Erythroblast (primary cell): ENCODE results near the gene NKD2.

ENCODE experiments used
- DNase-seq, 2 experiments: peaks; one replicate each; lab custom pipeline; 2025; lab: John Stamatoyannopoulos, UW
- GATA1 ChIP-seq: IDR thresholded peaks from 2 replicates; pipeline ENCODE4 v1.6.1; 2011; ENCODE audit warnings: low read depth, mild to moderate bottlenecking, control low read depth, low read length, moderate library complexity
- POLR2A ChIP-seq: IDR thresholded peaks from 2 replicates; pipeline ENCODE4 v1.6.1; 2011; ENCODE audit warnings: mild to moderate bottlenecking, low read length

Gene NKD2

GRCh38 chr5:1029282-1029944, 20.8 kb downstream of the NKD2 start:
- TF ChIP-seq POLR2A (no peak), GATA1 (no peak)
- no peak for DNase-seq

- no peak for DNase-seq
- TF ChIP-seq GATA1: no peak
- TF ChIP-seq POLR2A: no peak
Measured at GRCh38 chr5:1029945-1030625, 21.5 kb downstream of the NKD2 start.

GRCh38 chr5:1030801-1031271, 22.2 kb downstream of the NKD2 start:
- no peak for DNase-seq
- no peak for TF ChIP-seq POLR2A
- TF ChIP-seq GATA1: no peak

- TF ChIP-seq GATA1: no peak
- no peak for TF ChIP-seq POLR2A
Measured at GRCh38 chr5:1031306-1031959, 22.8 kb downstream of the NKD2 start.

GRCh38 chr5:1032011-1032410, 23.4 kb downstream of the NKD2 start:
- TF ChIP-seq POLR2A (no peak), GATA1 (no peak)
- DNase-seq: no peak

More at GRCh38 chr5:1031306-1031959, 22.8 kb downstream of the NKD2 start:
- no peak for DNase-seq

- no peak for TF ChIP-seq GATA1
- TF ChIP-seq POLR2A: no peak
- DNase-seq: no peak
Measured at GRCh38 chr5:1032551-1033027, 24.0 kb downstream of the NKD2 start.

- no peak for TF ChIP-seq POLR2A
- no peak for TF ChIP-seq GATA1
- no peak for DNase-seq
Measured at GRCh38 chr5:1033178-1033577, 24.6 kb downstream of the NKD2 start.

GRCh38 chr5:1033606-1034420, 25.2 kb downstream of the NKD2 start:
- DNase-seq: no peak
- TF ChIP-seq GATA1 (no peak), POLR2A (no peak)

- no peak for DNase-seq
Measured at GRCh38 chr5:1034421-1034905, 25.9 kb downstream of the NKD2 start.

GRCh38 chr5:1034986-1035385, 26.4 kb downstream of the NKD2 start:
- no peak for TF ChIP-seq POLR2A
- TF ChIP-seq GATA1: no peak
- no peak for DNase-seq

More at GRCh38 chr5:1034421-1034905, 25.9 kb downstream of the NKD2 start:
- TF ChIP-seq GATA1 (no peak), POLR2A (no peak)

GRCh38 chr5:1035421-1036405, 27.1 kb downstream of the NKD2 start:
- no peak for DNase-seq
- TF ChIP-seq GATA1 (no peak), POLR2A (no peak)
